ENCODE results near the gene ISYNA1. TPM values are rescaled to one million over a fixed set of nuclear protein-coding genes. Genes with fewer than 3 reads are reported as not detected.

Gene ISYNA1
- total RNA-seq, 2 donors from 2014 or later, result 60.9 to 143 TPM

DNA sequence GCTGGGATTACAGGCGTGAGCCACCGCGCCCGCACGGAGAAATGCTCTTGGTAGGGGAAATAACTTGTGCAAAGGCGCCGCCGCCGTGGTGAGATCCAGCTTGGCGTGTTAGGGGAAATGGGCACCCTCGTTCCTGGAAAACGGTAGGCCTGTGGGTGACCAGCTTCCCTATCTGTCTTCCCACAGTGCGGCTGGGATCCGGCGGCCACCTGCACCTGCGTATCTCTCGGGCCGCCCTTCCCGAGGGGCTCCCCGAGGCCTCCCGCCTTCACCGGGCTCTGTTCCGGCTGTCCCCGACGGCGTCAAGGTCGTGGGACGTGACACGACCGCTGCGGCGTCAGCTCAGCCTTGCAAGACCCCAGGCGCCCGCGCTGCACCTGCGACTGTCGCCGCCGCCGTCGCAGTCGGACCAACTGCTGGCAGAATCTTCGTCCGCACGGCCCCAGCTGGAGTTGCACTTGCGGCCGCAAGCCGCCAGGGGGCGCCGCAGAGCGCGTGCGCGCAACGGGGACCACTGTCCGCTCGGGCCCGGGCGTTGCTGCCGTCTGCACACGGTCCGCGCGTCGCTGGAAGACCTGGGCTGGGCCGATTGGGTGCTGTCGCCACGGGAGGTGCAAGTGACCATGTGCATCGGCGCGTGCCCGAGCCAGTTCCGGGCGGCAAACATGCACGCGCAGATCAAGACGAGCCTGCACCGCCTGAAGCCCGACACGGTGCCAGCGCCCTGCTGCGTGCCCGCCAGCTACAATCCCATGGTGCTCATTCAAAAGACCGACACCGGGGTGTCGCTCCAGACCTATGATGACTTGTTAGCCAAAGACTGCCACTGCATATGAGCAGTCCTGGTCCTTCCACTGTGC, 49.6 kb downstream of the ISYNA1 start:
- H3K36me3 ChIP-seq, result no peaks in the 10 kb centered on the region
- H3K4me1 ChIP-seq (ENCODE audit: control insufficient read depth in 1 of 2, low read depth in 2 of 2), result peaks cover 3 to 21% of the 10 kb centered on the region in 2 donors
- no peaks in the 10 kb centered on the region for H3K9me3 ChIP-seq
- ATAC-seq (ENCODE audit: insufficient number of reproducible peaks, low FRiP score, low read depth), result no peak
- peak overlapping the region in 1 of 2 donors; percentile 37 for H3K27ac ChIP-seq
- H3K27me3 ChIP-seq (replicated peaks; ENCODE audit: insufficient read depth), result no peaks in the 10 kb centered on the region
- H3K4me3 ChIP-seq, result peak overlapping the region; percentile 67
- peak; percentile 40 for DNase-seq (ENCODE audit: low spot score)
- TF ChIP-seq, protein P1, sequence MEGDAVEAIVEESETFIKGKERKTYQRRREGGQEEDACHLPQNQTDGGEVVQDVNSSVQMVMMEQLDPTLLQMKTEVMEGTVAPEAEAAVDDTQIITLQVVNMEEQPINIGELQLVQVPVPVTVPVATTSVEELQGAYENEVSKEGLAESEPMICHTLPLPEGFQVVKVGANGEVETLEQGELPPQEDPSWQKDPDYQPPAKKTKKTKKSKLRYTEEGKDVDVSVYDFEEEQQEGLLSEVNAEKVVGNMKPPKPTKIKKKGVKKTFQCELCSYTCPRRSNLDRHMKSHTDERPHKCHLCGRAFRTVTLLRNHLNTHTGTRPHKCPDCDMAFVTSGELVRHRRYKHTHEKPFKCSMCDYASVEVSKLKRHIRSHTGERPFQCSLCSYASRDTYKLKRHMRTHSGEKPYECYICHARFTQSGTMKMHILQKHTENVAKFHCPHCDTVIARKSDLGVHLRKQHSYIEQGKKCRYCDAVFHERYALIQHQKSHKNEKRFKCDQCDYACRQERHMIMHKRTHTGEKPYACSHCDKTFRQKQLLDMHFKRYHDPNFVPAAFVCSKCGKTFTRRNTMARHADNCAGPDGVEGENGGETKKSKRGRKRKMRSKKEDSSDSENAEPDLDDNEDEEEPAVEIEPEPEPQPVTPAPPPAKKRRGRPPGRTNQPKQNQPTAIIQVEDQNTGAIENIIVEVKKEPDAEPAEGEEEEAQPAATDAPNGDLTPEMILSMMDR (IDR thresholded peaks at IDR 0.05), result peak; percentile 100

DNA sequence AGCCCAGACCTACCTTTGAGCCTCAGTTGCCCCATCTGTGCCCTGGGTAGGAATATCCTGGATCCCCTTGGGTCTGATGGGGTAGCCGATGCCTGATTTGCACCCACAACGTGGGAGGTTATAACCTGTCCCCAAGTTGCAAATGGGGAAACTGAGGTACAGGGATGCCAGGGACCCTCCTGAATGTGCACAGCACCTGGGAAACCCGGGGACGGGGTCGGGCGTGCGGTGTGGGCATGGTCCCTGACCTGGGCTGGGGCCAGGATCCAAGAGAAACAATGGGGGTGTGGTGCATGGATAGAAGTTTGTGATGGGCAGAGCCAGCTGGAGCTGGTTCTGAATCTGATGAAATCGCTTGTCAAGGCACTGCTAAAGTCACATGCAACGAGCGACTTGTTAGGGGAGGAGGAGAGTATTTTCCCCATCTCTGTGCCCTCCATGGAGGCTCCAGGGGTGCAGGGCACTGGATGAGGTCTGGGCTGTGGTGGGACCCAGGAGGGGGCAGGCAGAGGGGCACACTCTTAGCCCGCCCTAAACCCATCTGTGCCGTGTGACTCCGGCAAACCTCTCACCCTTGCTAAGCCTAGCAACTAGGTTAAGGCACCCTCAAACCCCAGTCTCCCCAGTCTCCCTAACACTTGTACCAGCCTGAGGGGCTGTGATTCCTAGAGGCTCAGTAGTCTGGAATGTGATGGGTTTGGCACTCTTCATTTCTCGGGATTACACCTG, 51.2 kb downstream of the ISYNA1 start:
- DNase-seq (ENCODE audit: low spot score) (no peak), ATAC-seq (ENCODE audit: insufficient number of reproducible peaks, low FRiP score, low read depth) (no peak)
- H3K9me3 ChIP-seq, result no peaks in the 10 kb centered on the region
- H3K4me3 ChIP-seq, result peak overlapping the region; percentile 41
- H3K27me3 ChIP-seq (replicated peaks; ENCODE audit: insufficient read depth), result no peaks in the 10 kb centered on the region
- H3K4me1 ChIP-seq (ENCODE audit: control insufficient read depth in 1 of 2, low read depth in 2 of 2), result peaks cover 3 to 21% of the 10 kb centered on the region in 2 donors
- H3K27ac ChIP-seq, result no peak overlapping the region
- TF ChIP-seq, protein P1 (IDR thresholded peaks at IDR 0.05), result no peak
- H3K36me3 ChIP-seq, result no peaks in the 10 kb centered on the region

DNA sequence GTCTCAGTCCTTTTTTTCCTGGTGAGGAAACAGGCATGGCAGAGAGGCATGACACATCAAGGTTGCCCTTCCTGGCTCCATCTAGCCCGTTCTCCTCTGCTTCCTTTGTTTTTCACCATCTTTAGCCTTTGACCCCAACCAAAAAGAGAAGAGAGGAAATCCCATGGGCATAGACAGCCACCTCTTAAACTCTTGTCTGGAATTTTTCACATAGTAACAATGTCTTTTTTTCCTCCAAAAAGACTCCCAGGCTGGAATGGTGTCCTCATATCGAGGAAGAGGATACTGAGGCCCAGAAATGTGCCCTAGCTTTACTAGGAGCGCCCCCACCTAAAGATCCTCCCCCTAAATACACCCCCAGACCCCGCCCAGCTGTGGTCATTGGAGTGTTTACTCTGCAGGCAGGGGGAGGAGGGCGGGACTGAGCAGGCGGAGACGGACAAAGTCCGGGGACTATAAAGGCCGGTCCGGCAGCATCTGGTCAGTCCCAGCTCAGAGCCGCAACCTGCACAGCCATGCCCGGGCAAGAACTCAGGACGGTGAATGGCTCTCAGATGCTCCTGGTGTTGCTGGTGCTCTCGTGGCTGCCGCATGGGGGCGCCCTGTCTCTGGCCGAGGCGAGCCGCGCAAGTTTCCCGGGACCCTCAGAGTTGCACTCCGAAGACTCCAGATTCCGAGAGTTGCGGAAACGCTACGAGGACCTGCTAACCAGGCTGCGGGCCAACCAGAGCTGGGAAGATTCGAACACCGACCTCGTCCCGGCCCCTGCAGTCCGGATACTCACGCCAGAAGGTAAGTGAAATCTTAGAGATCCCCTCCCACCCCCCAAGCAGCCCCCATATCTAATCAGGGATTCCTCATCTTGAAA, 52.0 kb downstream of the ISYNA1 start, which contains the start of gene GDF15:
GDF15 (plus strand) TSS at position 484 of the 868 bp plus-strand sequence; CDS start at position 516, 32 bp downstream.
- no peak for DNase-seq (ENCODE audit: low spot score)
- H3K27me3 ChIP-seq (replicated peaks; ENCODE audit: insufficient read depth), result no peaks in the 10 kb centered on the region
- H3K36me3 ChIP-seq, result no peaks in the 10 kb centered on the region
- no peaks in the 10 kb centered on the region for H3K9me3 ChIP-seq
- TF ChIP-seq, protein P1 (IDR thresholded peaks at IDR 0.05), result peak; percentile 33
- H3K4me3 ChIP-seq, result peak within 1 kb of the TSS; percentile 41
- peaks cover 3 to 25% of the 10 kb centered on the region in 2 donors for H3K4me1 ChIP-seq (ENCODE audit: control insufficient read depth in 1 of 2, low read depth in 2 of 2)
- ATAC-seq (ENCODE audit: insufficient number of reproducible peaks, low FRiP score, low read depth), result no peak
- no peak within 1 kb of the TSS for H3K27ac ChIP-seq

DNA sequence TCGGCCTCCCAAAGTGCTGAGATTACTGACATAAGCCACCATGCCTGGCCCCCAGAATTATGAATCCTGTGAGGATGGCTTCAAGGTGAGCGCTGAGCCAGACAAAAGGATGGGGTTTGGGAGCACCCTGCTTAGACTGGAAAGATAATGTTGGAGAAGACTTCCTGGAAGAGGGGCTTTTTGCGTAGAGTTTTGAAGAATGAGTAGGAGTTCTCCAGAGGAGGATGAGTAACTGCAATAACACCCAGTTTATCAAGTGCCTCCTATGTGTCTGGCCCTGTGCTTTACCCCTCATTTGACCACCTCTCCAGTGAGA, 52.6 kb downstream of the ISYNA1 start:
- TF ChIP-seq, protein P1 (IDR thresholded peaks at IDR 0.05), result no peak
- Histone ChIP-seq H3K4me3 (no peak overlapping the region), H3K27ac (no peak overlapping the region), H3K27me3 (replicated peaks; ENCODE audit: insufficient read depth) (no peaks in the 10 kb centered on the region), H3K36me3 (no peaks in the 10 kb centered on the region), H3K9me3 (no peaks in the 10 kb centered on the region), H3K4me1 (ENCODE audit: control insufficient read depth in 1 of 2, low read depth in 2 of 2) (peaks cover 3 to 31% of the 10 kb centered on the region in 2 donors)
- DNase-seq (ENCODE audit: low spot score), result no peak
- ATAC-seq (ENCODE audit: insufficient number of reproducible peaks, low FRiP score, low read depth), result no peak
